Activated CD4-positive, alpha-beta T cell treated with anti-CD3 and anti-CD28 coated beads, Interleukin-2, amount 50 U/mL, for 1 hour (primary cell): ENCODE results near the gene ZBTB46.
"Not testable (repeated sequence)": the region's sequence is repeated elsewhere in the genome, so short reads cannot be mapped to it uniquely, and the experiment has no call there.

Source experiments
- DNase-seq: peaks from one replicate; pipeline ENCODE4 v3.0.0-alpha.2; 2020

ZBTB46 gene

GRCh38 chr20:63830841-63831588 is at the start of gene ZBTB46:
Gene ZBTB46, minus strand, starts transcription at chr20:63831264. Its CDS starts 40,507 bp downstream, at chr20:63790757.
- no peak for DNase-seq

- no peak for DNase-seq
These were observed 48.0 kb upstream of the ZBTB46 start for GRCh38 chr20:63878899-63879663.

- no peak for DNase-seq
These were observed 46.8 kb upstream of the ZBTB46 start for GRCh38 chr20:63877755-63878470.

- DNase-seq: no peak
These were observed 45.5 kb upstream of the ZBTB46 start for GRCh38 chr20:63876489-63877036.

GRCh38 chr20:63874241-63874640 is 43.2 kb upstream of the ZBTB46 start:
- not testable (repeated sequence) for DNase-seq

- no peak for DNase-seq
These were observed 42.5 kb upstream of the ZBTB46 start for GRCh38 chr20:63873477-63873971.

- DNase-seq: no peak
These were observed 37.2 kb upstream of the ZBTB46 start for GRCh38 chr20:63868264-63868663.

GRCh38 chr20:63867042-63867441 is 36.0 kb upstream of the ZBTB46 start:
- DNase-seq: not testable (repeated sequence)

GRCh38 chr20:63864978-63865640 is 34.0 kb upstream of the ZBTB46 start, which contains the start of gene TPD52L2:
Gene TPD52L2, plus strand, starts transcription at chr20:63865270. Its CDS starts 96 bp downstream, at chr20:63865366.
- peak; percentile 98 for DNase-seq

GRCh38 chr20:63864545-63864977 is 33.5 kb upstream of the ZBTB46 start:
- no peak for DNase-seq

GRCh38 chr20:63863798-63864544 is 32.9 kb upstream of the ZBTB46 start:
- peak; percentile 70 for DNase-seq

- DNase-seq: no peak
These were observed 32.1 kb upstream of the ZBTB46 start for GRCh38 chr20:63863021-63863797.

GRCh38 chr20:63861981-63862901 is 31.2 kb upstream of the ZBTB46 start:
- no peak for DNase-seq

GRCh38 chr20:63861365-63861934 is 30.4 kb upstream of the ZBTB46 start, which contains the start of gene ABHD16B:
Gene ABHD16B, plus strand, starts transcription at chr20:63861498. Its CDS starts 43 bp downstream, at chr20:63861541.
- no peak for DNase-seq

- DNase-seq: no peak
These were observed 29.4 kb upstream of the ZBTB46 start for GRCh38 chr20:63860325-63861051.

GRCh38 chr20:63859166-63859699 is 28.2 kb upstream of the ZBTB46 start:
- DNase-seq: no peak

GRCh38 chr20:63858393-63859165 is 27.5 kb upstream of the ZBTB46 start:
- DNase-seq: no peak
